ENCODE measurements around the gene LRRC8C. TPM values are rescaled to one million over a fixed set of nuclear protein-coding genes. Genes with fewer than 3 reads are reported as not detected.

LRRC8C gene
- total RNA-seq, 1 experiment from 2014 or later: 4.4 TPM

- no peak for DNase-seq (ENCODE audit: unreplicated experiment)
- Mint-ChIP-seq H3K27ac (ENCODE audit: low read depth, unreplicated experiment) (no peak overlapping the region), H3K4me1 (ENCODE audit: insufficient read depth, unreplicated experiment) (peaks cover 4% of the 10 kb centered on the region), H3K9me3 (ENCODE audit: unreplicated experiment) (no peaks in the 10 kb centered on the region), H3K27me3 (ENCODE audit: insufficient read depth, unreplicated experiment) (no peaks in the 10 kb centered on the region), H3K4me3 (ENCODE audit: unreplicated experiment) (no peak overlapping the region), H3K36me3 (ENCODE audit: insufficient read depth, unreplicated experiment) (peaks cover 7% of the 10 kb centered on the region)
- intact Hi-C loops (cut with micrococcal nuclease): no loop called here
- TF ChIP-seq CTCF (IDR thresholded peaks at IDR 0.05; ENCODE audit: unreplicated experiment): no peak
- POLR2A ChIA-PET: no interaction called here
- CTCF ChIA-PET: interaction anchor here (0.6 to 1.4 kb wide), 2 partner anchors 23 to 94 kb away, joined by 3 to 5 read pairs; no protein-coding TSS in a partner anchor
- no TSS peak for BruUV-seq (replicated peaks)
Observed at GRCh38 chr1:89686520-89686919, 53.6 kb downstream of the LRRC8C start.

GRCh38 chr1:89687254-89687653 is 54.3 kb downstream of the LRRC8C start:
- no peaks in the 10 kb centered on the region for H3K9me3 Mint-ChIP-seq (ENCODE audit: unreplicated experiment)
- no peak overlapping the region for H3K4me3 Mint-ChIP-seq (ENCODE audit: unreplicated experiment)
- no peak for TF ChIP-seq CTCF (IDR thresholded peaks at IDR 0.05; ENCODE audit: unreplicated experiment)
- H3K36me3 Mint-ChIP-seq (ENCODE audit: insufficient read depth, unreplicated experiment): peaks cover 7% of the 10 kb centered on the region
- H3K27me3 Mint-ChIP-seq (ENCODE audit: insufficient read depth, unreplicated experiment): no peaks in the 10 kb centered on the region
- CTCF ChIA-PET: interaction anchor here (1.4 kb wide), 1 partner anchor 93 kb away, joined by 3 read pairs; no protein-coding TSS in a partner anchor
- intact Hi-C loops (cut with micrococcal nuclease): no loop called here
- peaks cover 4% of the 10 kb centered on the region for H3K4me1 Mint-ChIP-seq (ENCODE audit: insufficient read depth, unreplicated experiment)
- H3K27ac Mint-ChIP-seq (ENCODE audit: low read depth, unreplicated experiment): no peak overlapping the region
- POLR2A ChIA-PET: no interaction called here
- no TSS peak for BruUV-seq (replicated peaks)
- DNase-seq (ENCODE audit: unreplicated experiment): no peak

GRCh38 chr1:89688607-89689006 is 55.7 kb downstream of the LRRC8C start:
- no peak overlapping the region for H3K27ac Mint-ChIP-seq (ENCODE audit: low read depth, unreplicated experiment)
- intact Hi-C loops (cut with micrococcal nuclease): no loop called here

GRCh38 chr1:89689234-89689633 is 56.3 kb downstream of the LRRC8C start:
- Mint-ChIP-seq H3K36me3 (ENCODE audit: insufficient read depth, unreplicated experiment) (peaks cover 14% of the 10 kb centered on the region), H3K27ac (ENCODE audit: low read depth, unreplicated experiment) (no peak overlapping the region), H3K4me3 (ENCODE audit: unreplicated experiment) (no peak overlapping the region), H3K9me3 (ENCODE audit: unreplicated experiment) (no peaks in the 10 kb centered on the region), H3K27me3 (ENCODE audit: insufficient read depth, unreplicated experiment) (no peaks in the 10 kb centered on the region), H3K4me1 (ENCODE audit: insufficient read depth, unreplicated experiment) (peaks cover 4% of the 10 kb centered on the region)
- POLR2A ChIA-PET: no interaction called here
- BruUV-seq (replicated peaks): no TSS peak
- no peak for TF ChIP-seq CTCF (IDR thresholded peaks at IDR 0.05; ENCODE audit: unreplicated experiment)
- CTCF ChIA-PET: no interaction called here
- intact Hi-C loops (cut with micrococcal nuclease): no loop called here
- DNase-seq (ENCODE audit: unreplicated experiment): no peak

More at GRCh38 chr1:89688607-89689006, 55.7 kb downstream of the LRRC8C start:
- ChIA-PET CTCF (no interaction called here), POLR2A (no interaction called here)
- peaks cover 4% of the 10 kb centered on the region for H3K4me1 Mint-ChIP-seq (ENCODE audit: insufficient read depth, unreplicated experiment)
- no peak overlapping the region for H3K4me3 Mint-ChIP-seq (ENCODE audit: unreplicated experiment)
- no peak for TF ChIP-seq CTCF (IDR thresholded peaks at IDR 0.05; ENCODE audit: unreplicated experiment)
- DNase-seq (ENCODE audit: unreplicated experiment): no peak
- H3K27me3 Mint-ChIP-seq (ENCODE audit: insufficient read depth, unreplicated experiment): no peaks in the 10 kb centered on the region
- H3K36me3 Mint-ChIP-seq (ENCODE audit: insufficient read depth, unreplicated experiment): peaks cover 10% of the 10 kb centered on the region
- no peaks in the 10 kb centered on the region for H3K9me3 Mint-ChIP-seq (ENCODE audit: unreplicated experiment)
- BruUV-seq (replicated peaks): no TSS peak

Measured in MCF 10A (cell line).